MCF 10A (cell line): Measurements from ENCODE around the gene ERMP1. TPM values are rescaled to one million over a fixed set of nuclear protein-coding genes. Genes with fewer than 3 reads are reported as not detected.

ENCODE experiments used
- BruUV-seq: library from RNA; stranded (reverse); fragments of 400-500 nt; replicated peaks from 2 replicates; lab custom pipeline; 2021; lab: Mats Ljungman, UMichigan
- CTCF ChIA-PET: fragments of 300-600 bp; sonication (Branson Sonifier 250); formaldehyde crosslinking; extraction: SDS; loops from one replicate; lab custom pipeline; 2021; ENCODE audit warnings: antibody characterized with exemption, inconsistent platforms; lab: Yijun Ruan, JAX
- POLR2A ChIA-PET: fragments of 300-600, 350-650 bp; sonication (Branson Sonifier 250); formaldehyde crosslinking; extraction: SDS; loops from one replicate; lab custom pipeline; 2020; ENCODE audit warnings: antibody characterized with exemption, inconsistent platforms; lab: Yijun Ruan, JAX
- DNase-seq: peaks from one replicate; pipeline ENCODE4 v3.0.0-alpha.2; 2018; ENCODE audit not compliant: unreplicated experiment
- H3K27ac Mint-ChIP-seq: one replicate; pipeline ENCODE4 v1.8.0; 2022; ENCODE audit warnings: mild to moderate bottlenecking, low read depth, mixed read lengths; ENCODE audit not compliant: unreplicated experiment
- H3K27me3 Mint-ChIP-seq: one replicate; pipeline ENCODE4 v1.8.0; 2022; ENCODE audit warnings: mixed read lengths; ENCODE audit not compliant: insufficient read depth, unreplicated experiment
- H3K36me3 Mint-ChIP-seq: one replicate; pipeline ENCODE4 v1.8.0; 2022; ENCODE audit warnings: mild to moderate bottlenecking, moderate library complexity, mixed read lengths; ENCODE audit not compliant: insufficient read depth, unreplicated experiment
- H3K4me1 Mint-ChIP-seq: one replicate; pipeline ENCODE4 v1.8.0; 2022; ENCODE audit warnings: mixed read lengths; ENCODE audit not compliant: insufficient read depth, unreplicated experiment
- H3K4me3 Mint-ChIP-seq: one replicate; pipeline ENCODE4 v1.8.0; 2022; ENCODE audit warnings: mild to moderate bottlenecking, moderate library complexity, mixed read lengths; ENCODE audit not compliant: unreplicated experiment
- H3K9me3 Mint-ChIP-seq: one replicate; pipeline ENCODE4 v1.8.0; 2022; ENCODE audit warnings: mixed read lengths; ENCODE audit not compliant: unreplicated experiment
- CTCF ChIP-seq: fragments of 200-600 bp; IDR thresholded peaks from one replicate; pipeline ENCODE4 v1.8.0; 2022; ENCODE audit warnings: antibody characterized with exemption, mild to moderate bottlenecking; ENCODE audit not compliant: unreplicated experiment
- intact Hi-C: fragments of 100-400 bp; cut with micrococcal nuclease; formaldehyde crosslinking; loops from 2 replicates; pipeline ENCODE4 v1.14.1; 2022
- total RNA-seq: library from RNA; stranded (reverse); gene quantifications from 2 replicates; pipeline ENCODE4 v1.2.3, GENCODE V29; 2022

The ERMP1 gene
- total RNA-seq, 1 experiment from 2014 or later, result 17.2 TPM

GRCh38 chr9:5764130-5764868 is 68.6 kb downstream of the ERMP1 start:
- Mint-ChIP-seq H3K36me3 (peaks cover 78% of the 10 kb centered on the region), H3K9me3 (no peaks in the 10 kb centered on the region), H3K27ac (no peak overlapping the region), H3K4me3 (no peak overlapping the region), H3K27me3 (no peaks in the 10 kb centered on the region), H3K4me1 (no peaks in the 10 kb centered on the region)
- no peak for DNase-seq
- no peak for TF ChIP-seq CTCF
- POLR2A ChIA-PET, result interaction anchor here (0.6 to 1.6 kb wide), 3 partner anchors 8 to 451 kb away, joined by 3 to 4 read pairs (median 4); no protein-coding TSS in a partner anchor
- CTCF ChIA-PET, result interaction anchor here (0.6 to 3.4 kb wide), 4 partner anchors 9 to 975 kb away, joined by 3 to 14 read pairs (median 4); no protein-coding TSS in a partner anchor
- intact Hi-C loops, result loop anchor here (10.0 kb wide), 1 partner anchor 139 kb away; the partner anchor contains the start of gene RIC1
- BruUV-seq, result no TSS peak

- Mint-ChIP-seq H3K36me3 (peaks cover 78% of the 10 kb centered on the region), H3K9me3 (no peaks in the 10 kb centered on the region), H3K4me1 (no peaks in the 10 kb centered on the region), H3K4me3 (no peak overlapping the region), H3K27me3 (no peaks in the 10 kb centered on the region), H3K27ac (peak overlapping the region; percentile 3)
- POLR2A ChIA-PET, result no interaction called here
- intact Hi-C loops, result loop anchor here (10.0 kb wide), 1 partner anchor 138 kb away; the partner anchor contains the start of gene RIC1
- no peak for DNase-seq
- CTCF ChIA-PET, result interaction anchor here (3.4 kb wide), 1 partner anchor 11 kb away, joined by 14 read pairs; no protein-coding TSS in a partner anchor
- no peak for TF ChIP-seq CTCF
- BruUV-seq, result no TSS peak
Measured at GRCh38 chr9:5762421-5762820, 70.5 kb downstream of the ERMP1 start.

- POLR2A ChIA-PET, result interaction anchor here (1.2 kb wide), 1 partner anchor 12 kb away, joined by 3 read pairs; no protein-coding TSS in a partner anchor
- H3K36me3 Mint-ChIP-seq, result peaks cover 73% of the 10 kb centered on the region
Measured at GRCh38 chr9:5760338-5760737, 72.6 kb downstream of the ERMP1 start.

More at GRCh38 chr9:5760338-5760737, 72.6 kb downstream of the ERMP1 start:
- CTCF ChIA-PET, result interaction anchor here (1.8 kb wide), 1 partner anchor 170 kb away, joined by 4 read pairs; no protein-coding TSS in a partner anchor
- H3K27me3 Mint-ChIP-seq, result no peaks in the 10 kb centered on the region
- no peak overlapping the region for H3K27ac Mint-ChIP-seq
- intact Hi-C loops, result loop anchor here (10.0 kb wide), 1 partner anchor 136 kb away; the partner anchor contains the start of gene RIC1
- no peaks in the 10 kb centered on the region for H3K4me1 Mint-ChIP-seq
- no peak overlapping the region for H3K4me3 Mint-ChIP-seq
- H3K9me3 Mint-ChIP-seq, result no peaks in the 10 kb centered on the region
- no TSS peak for BruUV-seq
- TF ChIP-seq CTCF, result no peak
- no peak for DNase-seq
